HepG2 (cell line): ENCODE data around the gene DPP7. TPM values are rescaled to one million over a fixed set of nuclear protein-coding genes. Genes with fewer than 3 reads are reported as not detected.

Source experiments
- ATAC-seq: fragments of 200-7000 bp; cut with Tn5 transposase; 3 replicates; pipeline ENCODE4 v1.9.1; 2020; ENCODE audit warnings: mild to moderate bottlenecking, moderate library complexity
- BruUV-seq: library from RNA; stranded (reverse); fragments of 400-500 nt; replicated peaks from 2 replicates; lab custom pipeline; 2021; lab: Mats Ljungman, UMichigan
- CTCF ChIA-PET: fragments of 300-600 bp; formaldehyde crosslinking; extraction: SDS; loops from one replicate; lab custom pipeline; 2021; ENCODE audit warnings: low total read pairs, inconsistent platforms, low intra/inter-chr PET ratio; lab: Yijun Ruan, JAX
- POLR2A ChIA-PET: fragments of 350-600 bp; sonication (Branson Sonifier 250); formaldehyde crosslinking; loops from one replicate; lab custom pipeline; 2020; ENCODE audit warnings: antibody characterized with exemption, inconsistent platforms; lab: Yijun Ruan, JAX
- DNase-seq: peaks from one replicate; pipeline ENCODE4 v3.0.0-alpha.2; 2015; ENCODE audit warnings: low spot score
- FAIRE-seq: peaks from 3 replicates; lab custom pipeline; 2011; peaks lifted over from hg19 to GRCh38; lab: Jason Lieb, UNC
- H2AFZ ChIP-seq: one replicate; pipeline ENCODE4 v1.6.1; 2011; ENCODE audit warnings: low read length, inconsistent platforms
- H3K27ac ChIP-seq: fragments of 300-600 bp; 3 replicates; pipeline ENCODE4 v1.8.0; 2011; ENCODE audit warnings: mixed run types, mild to moderate bottlenecking, mixed read lengths, low read length, inconsistent platforms; ENCODE audit not compliant: insufficient read depth; ENCODE audit errors: extremely low read length
- H3K27me3 ChIP-seq, 2 experiments: fragments of 200-600 bp in 1 of 2; 2 replicates in 1 of 2; 3 replicates in 1 of 2; pipeline versions ENCODE4 v1.6.0 to v1.8.0; 2011; ENCODE audit warnings: low read length in 2 of 2, mild to moderate bottlenecking in 2 of 2, moderate library complexity in 2 of 2, inconsistent platforms in 1 of 2; ENCODE audit not compliant: insufficient read depth in 2 of 2, control insufficient read depth in 1 of 2
- H3K36me3 ChIP-seq, 2 experiments: fragments of 200-600 bp in 1 of 2; replicated peaks in 1 of 2; 2 replicates in 1 of 2; 3 replicates in 1 of 2; pipeline versions ENCODE4 v1.5.1 to v1.8.0; 2011; ENCODE audit warnings: low read length in 2 of 2, inconsistent platforms in 1 of 2; ENCODE audit not compliant: insufficient read depth in 2 of 2, control insufficient read depth in 1 of 2
- H3K4me1 ChIP-seq: 2 replicates; pipeline ENCODE4 v1.5.1; 2012; ENCODE audit warnings: low read length, inconsistent platforms; ENCODE audit not compliant: insufficient read depth
- H3K4me2 ChIP-seq: 2 replicates; pipeline ENCODE4 v1.6.0; 2011; ENCODE audit warnings: low read depth, low read length, inconsistent platforms
- H3K4me3 ChIP-seq, 3 experiments: fragments of 200-600 bp in 1 of 3; sonication (generic), shearing (Covaris generic) in 1 of 3; replicated peaks in 1 of 3; 2 replicates each; pipeline ENCODE4 v1.5.1; 2011 to 2016; ENCODE audit warnings: low read length in 3 of 3, inconsistent platforms in 2 of 3, low read depth in 2 of 3, mild to moderate bottlenecking in 2 of 3, control low read depth in 1 of 3, mixed read lengths in 1 of 3; ENCODE audit not compliant: insufficient read depth in 1 of 3
- H3K79me2 ChIP-seq: one replicate; pipeline ENCODE4 v1.6.1; 2011; ENCODE audit warnings: low read length, inconsistent platforms; ENCODE audit not compliant: insufficient read depth
- H3K9ac ChIP-seq: 2 replicates; pipeline ENCODE4 v1.6.0; 2011; ENCODE audit warnings: mild to moderate bottlenecking, low read depth, low read length, inconsistent platforms; ENCODE audit not compliant: insufficient read depth
- H3K9me3 ChIP-seq: 2 replicates; pipeline ENCODE4 v1.5.1; 2012; ENCODE audit warnings: mild to moderate bottlenecking, low read length
- H4K20me1 ChIP-seq: 2 replicates; pipeline ENCODE4 v1.6.0; 2011; ENCODE audit warnings: inconsistent platforms, mild to moderate bottlenecking, low read length, moderate library complexity; ENCODE audit not compliant: insufficient read depth
- CEBPG ChIP-seq: IDR thresholded peaks from 2 replicates; pipeline ENCODE4 v1.6.1; 2016
- CHD2 ChIP-seq: IDR thresholded peaks from 2 replicates; pipeline ENCODE4 v1.6.1; 2011; ENCODE audit warnings: low read depth, low read length, improper control_type of control experiment
- FOXA1 ChIP-seq, 2 experiments: fragments of 450-650 bp in 1 of 2; sonication (generic) in 1 of 2; formaldehyde crosslinking in 1 of 2; IDR thresholded peaks; 2 replicates each; pipeline versions ENCODE4 v1.4.0 to v1.6.1; 2016 to 2020; ENCODE audit warnings: missing genetic modification reagents in 1 of 2
- GZF1 ChIP-seq: sonication (generic); formaldehyde crosslinking; IDR thresholded peaks from 2 replicates; pipeline ENCODE4 v1.5.1; 2020; ENCODE audit warnings: mild to moderate bottlenecking, missing genetic modification reagents
- HNF4G ChIP-seq, 2 experiments: sonication (generic) in 1 of 2; formaldehyde crosslinking in 1 of 2; IDR thresholded peaks; 2 replicates each; pipeline versions ENCODE4 v1.4.0 to v1.6.1; 2011 to 2020; ENCODE audit warnings: borderline replicate concordance in 2 of 2, low read depth in 2 of 2, mild to moderate bottlenecking in 2 of 2, low read length in 1 of 2, missing genetic modification reagents in 1 of 2, moderate library complexity in 1 of 2
- MED13 ChIP-seq: sonication (generic); formaldehyde crosslinking; IDR thresholded peaks from 2 replicates; pipeline ENCODE4 v1.5.0; 2020; ENCODE audit warnings: missing genetic modification reagents
- NRL ChIP-seq: sonication (generic); formaldehyde crosslinking; IDR thresholded peaks from 2 replicates; pipeline ENCODE4 v1.5.0; 2020; ENCODE audit warnings: missing genetic modification reagents, mild to moderate bottlenecking, moderate library complexity, borderline replicate concordance
- RARA ChIP-seq: IDR thresholded peaks from 2 replicates; pipeline ENCODE4 v1.6.1; 2016; ENCODE audit warnings: missing genetic modification reagents, missing compliant biosample characterization
- REXO4 ChIP-seq: sonication (generic); formaldehyde crosslinking; IDR thresholded peaks from 2 replicates; pipeline ENCODE4 v1.8.0; 2022; ENCODE audit warnings: missing genetic modification reagents, mild to moderate bottlenecking, borderline replicate concordance
- SMC3 ChIP-seq: IDR thresholded peaks from 2 replicates; pipeline ENCODE4 v1.6.1; 2011; ENCODE audit warnings: low read length, improper control_type of control experiment
- SRSF4 ChIP-seq: fragments of 200-400 bp; formaldehyde crosslinking; IDR thresholded peaks from one replicate; pipeline ENCODE4 v1.6.1; 2018; ENCODE audit warnings: mild to moderate bottlenecking, low read depth, low read length, moderate library complexity; ENCODE audit not compliant: poor library complexity, severe bottlenecking
- SRY ChIP-seq: sonication (generic); formaldehyde crosslinking; IDR thresholded peaks from 2 replicates; pipeline ENCODE4 v1.8.0; 2022; ENCODE audit warnings: mild to moderate bottlenecking, missing genetic modification reagents
- TEAD3 ChIP-seq: optimal IDR thresholded peaks from 2 replicates; pipeline ENCODE3; 2016; ENCODE audit warnings: borderline replicate concordance
- ZFP62 ChIP-seq: sonication (generic); formaldehyde crosslinking; IDR thresholded peaks from 2 replicates; pipeline ENCODE4 v1.4.0; 2020; ENCODE audit warnings: missing genetic modification reagents
- ZMYM3 ChIP-seq: sonication (generic); formaldehyde crosslinking; IDR thresholded peaks from 2 replicates; pipeline ENCODE4 v1.5.1; 2020; ENCODE audit warnings: mild to moderate bottlenecking, missing genetic modification reagents
- ZNF207 ChIP-seq: fragments of 450-650 bp; IDR thresholded peaks from 2 replicates; pipeline ENCODE4 v1.6.1; 2016; ENCODE audit warnings: antibody characterized with exemption, borderline replicate concordance
- ZNF256 ChIP-seq: sonication (generic); formaldehyde crosslinking; conservative IDR thresholded peaks from 2 replicates; pipeline ENCODE4 v1.4.0; 2020; ENCODE audit warnings: missing genetic modification reagents
- ZNF883 ChIP-seq: sonication (generic); formaldehyde crosslinking; IDR thresholded peaks from 2 replicates; pipeline ENCODE4 v1.5.1; 2020; ENCODE audit warnings: mild to moderate bottlenecking, missing genetic modification reagents; ENCODE audit errors: not compliant biosample characterization
- whole genome bisulfite sequencing: methylation state at CpG from one replicate; pipeline ENCODE4 v1.1.6; 2017; ENCODE audit warnings: low lambda C conversion rate; 5-methylcytosine and 5-hydroxymethylcytosine counted together
- in situ Hi-C: cut with HindIII; loops from 2 replicates; pipeline ENCODE4 v1.10.0; 2017; ENCODE audit warnings: low pct_unique_long_range_greater_than_20kb; ENCODE audit not compliant: extremely low pct_ligation_motif_present
- intact Hi-C: fragments of 100-400 bp; cut with micrococcal nuclease; formaldehyde crosslinking; loops from one replicate; pipeline ENCODE4 v1.10.0; 2022; ENCODE audit not compliant: unreplicated experiment
- polyA plus RNA-seq, 8 experiments: library from polyadenylated mRNA; depleted of rRNA in 3 of 8; stranded (reverse) in 7 of 8; unstranded in 1 of 8; fragments of >200 nt; fragmentation: Illumina TruSeq in 4 of 8; extraction: Trizol in 4 of 8; gene quantifications; 2 replicates each; pipeline versions ENCODE4 v1.2.1 to v1.2.3, GENCODE V29; 2011 to 2016; ENCODE audit warnings: low read depth in 4 of 8, missing spikeins in 1 of 8, mixed read lengths in 1 of 8; ENCODE audit not compliant: insufficient read depth in 1 of 8
- total RNA-seq, 5 experiments: library from RNA; depleted of rRNA; stranded (reverse); fragments of >200 nt; fragmentation: Illumina TruSeq; extraction: Trizol; gene quantifications; 2 replicates each; pipeline ENCODE4 v1.2.3, GENCODE V29; 2016; ENCODE audit warnings: low read depth in 1 of 5
- TF ChIP-seq, protein P1 (sequence below): sonication (generic); formaldehyde crosslinking; IDR thresholded peaks from 2 replicates; pipeline ENCODE4 v1.4.0; 2020; ENCODE audit warnings: missing genetic modification reagents
- TF ChIP-seq, protein P2 (sequence below): sonication (generic); formaldehyde crosslinking; IDR thresholded peaks from 2 replicates; pipeline ENCODE4 v1.5.1; 2020; ENCODE audit warnings: mild to moderate bottlenecking, missing genetic modification reagents

Gene DPP7
- total and polyA plus RNA-seq, 2 of the 13 experiments (the other 11 are each of a cell fraction or from before 2014, with no cell fraction given), result 1.2 to 4.5 TPM

DNA sequence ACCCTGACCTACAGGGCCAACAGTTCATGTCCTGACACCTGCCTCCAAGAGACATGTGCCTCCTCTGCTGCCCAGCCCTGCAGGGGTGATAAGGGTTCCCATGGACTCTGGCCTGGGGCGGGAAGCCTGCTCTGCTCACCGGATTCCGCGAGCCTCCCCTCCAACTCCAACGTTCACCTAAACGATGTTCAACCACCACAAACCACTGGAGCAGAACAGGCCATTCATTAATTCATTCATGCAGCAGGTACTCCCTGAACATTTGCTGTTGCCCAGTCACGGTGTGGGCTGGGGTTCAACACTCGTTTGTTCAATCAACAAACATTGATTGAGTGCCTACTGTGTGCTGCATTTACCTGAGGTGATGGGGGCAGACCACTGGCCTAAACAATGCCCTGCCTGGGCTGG, 40.5 kb downstream of the DPP7 start:
- FAIRE-seq, result peak; percentile 60
- H3K36me3 ChIP-seq, result no peaks in the 10 kb centered on the region; a peak in 1 of 5 replicates
- no peak overlapping the region for H3K27ac ChIP-seq
- no peaks in the 10 kb centered on the region for H3K9me3 ChIP-seq
- ChIA-PET CTCF (no interaction called here), POLR2A (no interaction called here)
- DNase-seq, result peak; percentile 58
- no peak for ATAC-seq
- H2AFZ ChIP-seq, result no peak overlapping the region
- peaks cover 56% of the 10 kb centered on the region for H3K4me1 ChIP-seq
- BruUV-seq, result no TSS peak
- H3K27me3 ChIP-seq, result no peaks in the 10 kb centered on the region; a peak in 1 of 5 replicates
- H4K20me1 ChIP-seq, result peaks cover 4% of the 10 kb centered on the region; the same call in 1 of the 2 replicates
- no peak overlapping the region for H3K9ac ChIP-seq
- in situ Hi-C loops (no loop called here), intact Hi-C loops (no loop called here)
- 4% methylated on average over 8 of the region's 8 CpGs for WGBS
- H3K79me2 ChIP-seq, result peaks cover 7% of the 10 kb centered on the region
- peak overlapping the region; percentile 64 for H3K4me2 ChIP-seq
- no peak overlapping the region; a peak in 1 of 6 replicates for H3K4me3 ChIP-seq
- TF ChIP-seq, protein P1, sequence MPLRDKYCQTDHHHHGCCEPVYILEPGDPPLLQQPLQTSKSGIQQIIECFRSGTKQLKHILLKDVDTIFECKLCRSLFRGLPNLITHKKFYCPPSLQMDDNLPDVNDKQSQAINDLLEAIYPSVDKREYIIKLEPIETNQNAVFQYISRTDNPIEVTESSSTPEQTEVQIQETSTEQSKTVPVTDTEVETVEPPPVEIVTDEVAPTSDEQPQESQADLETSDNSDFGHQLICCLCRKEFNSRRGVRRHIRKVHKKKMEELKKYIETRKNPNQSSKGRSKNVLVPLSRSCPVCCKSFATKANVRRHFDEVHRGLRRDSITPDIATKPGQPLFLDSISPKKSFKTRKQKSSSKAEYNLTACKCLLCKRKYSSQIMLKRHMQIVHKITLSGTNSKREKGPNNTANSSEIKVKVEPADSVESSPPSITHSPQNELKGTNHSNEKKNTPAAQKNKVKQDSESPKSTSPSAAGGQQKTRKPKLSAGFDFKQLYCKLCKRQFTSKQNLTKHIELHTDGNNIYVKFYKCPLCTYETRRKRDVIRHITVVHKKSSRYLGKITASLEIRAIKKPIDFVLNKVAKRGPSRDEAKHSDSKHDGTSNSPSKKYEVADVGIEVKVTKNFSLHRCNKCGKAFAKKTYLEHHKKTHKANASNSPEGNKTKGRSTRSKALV, result 0 out of 2 replicates have a peak, but pooled peaks have one; percentile 57
- TF ChIP-seq CHD2, result no peak
- peak; percentile 63 for TF ChIP-seq HNF4G (IDR thresholded peaks at IDR 0.05; ENCODE audit: borderline replicate concordance, low read depth, low read length)
- no peak for TF ChIP-seq HNF4G (CRISPR knock-in tag; IDR thresholded peaks at IDR 0.05; ENCODE audit: borderline replicate concordance, low read depth)
- TF ChIP-seq TEAD3 (CRISPR knock-in tag), result peak; percentile 56
- TF ChIP-seq SMC3, result no peak
- no peak for TF ChIP-seq ZFP62 (CRISPR knock-in tag)
- 0 out of 2 replicates have a peak, but pooled peaks have one; percentile 35 for TF ChIP-seq RARA
- no peak for TF ChIP-seq CEBPG (CRISPR knock-in tag)
- no peak for TF ChIP-seq MED13 (CRISPR knock-in tag)
- TF ChIP-seq, protein P2, sequence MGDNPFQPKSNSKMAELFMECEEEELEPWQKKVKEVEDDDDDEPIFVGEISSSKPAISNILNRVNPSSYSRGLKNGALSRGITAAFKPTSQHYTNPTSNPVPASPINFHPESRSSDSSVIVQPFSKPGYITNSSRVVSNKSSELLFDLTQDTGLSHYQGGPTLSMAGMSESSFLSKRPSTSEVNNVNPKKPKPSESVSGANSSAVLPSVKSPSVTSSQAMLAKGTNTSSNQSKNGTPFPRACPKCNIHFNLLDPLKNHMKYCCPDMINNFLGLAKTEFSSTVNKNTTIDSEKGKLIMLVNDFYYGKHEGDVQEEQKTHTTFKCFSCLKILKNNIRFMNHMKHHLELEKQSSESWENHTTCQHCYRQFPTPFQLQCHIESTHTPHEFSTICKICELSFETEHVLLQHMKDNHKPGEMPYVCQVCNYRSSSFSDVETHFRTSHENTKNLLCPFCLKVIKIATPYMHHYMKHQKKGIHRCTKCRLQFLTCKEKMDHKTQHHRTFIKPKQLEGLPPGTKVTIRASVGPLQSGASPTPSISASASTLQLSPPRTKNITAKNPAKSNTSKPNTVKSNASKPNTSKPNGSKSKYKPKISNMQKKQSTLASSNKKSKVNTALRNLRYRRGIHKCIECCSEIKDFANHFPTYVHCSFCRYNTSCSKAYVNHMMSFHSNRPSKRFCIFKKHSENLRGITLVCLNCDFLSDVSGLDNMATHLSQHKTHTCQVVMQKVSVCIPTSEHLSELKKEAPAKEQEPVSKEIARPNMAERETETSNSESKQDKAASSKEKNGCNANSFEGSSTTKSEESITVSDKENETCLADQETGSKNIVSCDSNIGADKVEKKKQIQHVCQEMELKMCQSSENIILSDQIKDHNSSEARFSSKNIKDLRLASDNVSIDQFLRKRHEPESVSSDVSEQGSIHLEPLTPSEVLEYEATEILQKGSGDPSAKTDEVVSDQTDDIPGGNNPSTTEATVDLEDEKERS, result 0 out of 2 replicates have a peak, but pooled peaks have one; percentile 31
- 0 out of 2 replicates have a peak, but pooled peaks have one; percentile 24 for TF ChIP-seq GZF1 (CRISPR knock-in tag)
- 0 out of 2 replicates have a peak, but pooled peaks have one; percentile 34 for TF ChIP-seq ZNF256 (CRISPR knock-in tag)
- no peak for TF ChIP-seq NRL (CRISPR knock-in tag)
- TF ChIP-seq ZNF207, result no peak
- TF ChIP-seq SRSF4, result no peak
- no peak for TF ChIP-seq REXO4 (CRISPR knock-in tag)
- peak; percentile 66 for TF ChIP-seq ZNF883 (CRISPR knock-in tag)
- TF ChIP-seq FOXA1 (IDR thresholded peaks at IDR 0.05), result no peak
- no peak for TF ChIP-seq FOXA1 (CRISPR knock-in tag; IDR thresholded peaks at IDR 0.05)
- peak; percentile 83 for TF ChIP-seq ZMYM3 (CRISPR knock-in tag)
- TF ChIP-seq SRY (CRISPR knock-in tag), result no peak
